Measurements from ENCODE around the gene TMEM115. TPM values are rescaled to one million over a fixed set of nuclear protein-coding genes. Genes with fewer than 3 reads are reported as not detected.

The TMEM115 gene
- total and polyA plus RNA-seq, 7 donors, result 20.4 to 49.6 (median 29.1) TPM

DNA sequence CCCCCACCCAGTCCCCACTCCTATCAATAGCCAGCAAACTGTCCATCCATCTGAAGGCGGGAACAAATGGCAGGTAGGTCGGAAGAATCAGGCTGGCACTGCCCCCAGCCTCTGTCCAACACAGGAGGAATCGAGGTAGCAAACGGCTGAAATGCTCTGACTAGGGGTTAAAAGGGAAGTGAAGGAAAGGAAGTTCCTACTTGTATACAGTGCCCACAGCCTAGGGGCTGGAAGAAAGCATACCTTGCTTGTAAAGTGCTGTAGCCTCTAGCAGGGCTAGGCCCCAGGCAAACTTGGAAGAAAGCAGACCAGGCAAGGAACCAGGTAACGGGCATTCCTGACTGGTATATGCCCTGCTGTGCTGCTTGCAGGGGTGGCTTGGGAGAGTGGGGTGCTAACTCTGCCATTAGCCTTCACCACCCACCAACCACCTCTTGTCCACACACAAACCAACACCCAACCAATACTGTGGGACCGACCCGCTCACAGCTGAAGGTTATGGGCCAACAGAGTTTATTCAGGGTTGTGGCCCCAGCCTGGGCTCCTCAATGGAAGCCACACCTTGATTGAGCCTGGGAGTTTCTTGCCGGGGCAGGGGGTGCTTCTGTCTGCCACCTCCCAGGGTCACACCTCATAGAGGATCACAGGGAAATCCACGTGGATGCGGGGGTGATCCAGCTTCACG lies 33.7 kb downstream of the TMEM115 start:
- no peak overlapping the region for H3K4me3 ChIP-seq
- intact Hi-C loops (cut with DNase I), result loop anchor here in 1 of 2 donors (5.0 kb wide), 1 partner anchor 63 kb away; no protein-coding TSS in a partner anchor
- DNase-seq (peak; percentile 7 to 48), ATAC-seq (no peak)
- H3K4me1 ChIP-seq, result peaks cover 31% of the 10 kb centered on the region
- H3K9me3 ChIP-seq, result no peaks in the 10 kb centered on the region
- H3K27me3 ChIP-seq (ENCODE audit: insufficient read depth in 3 of 3, low read length in 2 of 3), result no peaks in the 10 kb centered on the region
- 82 to 89% (median 84%) methylated on average over 11 of the region's 11 CpGs for WGBS, 3 donors
- no peak overlapping the region for H3K27ac ChIP-seq
- TF ChIP-seq, protein P1, sequence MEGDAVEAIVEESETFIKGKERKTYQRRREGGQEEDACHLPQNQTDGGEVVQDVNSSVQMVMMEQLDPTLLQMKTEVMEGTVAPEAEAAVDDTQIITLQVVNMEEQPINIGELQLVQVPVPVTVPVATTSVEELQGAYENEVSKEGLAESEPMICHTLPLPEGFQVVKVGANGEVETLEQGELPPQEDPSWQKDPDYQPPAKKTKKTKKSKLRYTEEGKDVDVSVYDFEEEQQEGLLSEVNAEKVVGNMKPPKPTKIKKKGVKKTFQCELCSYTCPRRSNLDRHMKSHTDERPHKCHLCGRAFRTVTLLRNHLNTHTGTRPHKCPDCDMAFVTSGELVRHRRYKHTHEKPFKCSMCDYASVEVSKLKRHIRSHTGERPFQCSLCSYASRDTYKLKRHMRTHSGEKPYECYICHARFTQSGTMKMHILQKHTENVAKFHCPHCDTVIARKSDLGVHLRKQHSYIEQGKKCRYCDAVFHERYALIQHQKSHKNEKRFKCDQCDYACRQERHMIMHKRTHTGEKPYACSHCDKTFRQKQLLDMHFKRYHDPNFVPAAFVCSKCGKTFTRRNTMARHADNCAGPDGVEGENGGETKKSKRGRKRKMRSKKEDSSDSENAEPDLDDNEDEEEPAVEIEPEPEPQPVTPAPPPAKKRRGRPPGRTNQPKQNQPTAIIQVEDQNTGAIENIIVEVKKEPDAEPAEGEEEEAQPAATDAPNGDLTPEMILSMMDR (IDR thresholded peaks at IDR 0.05), result no peak
- H3K36me3 ChIP-seq (ENCODE audit: insufficient read depth in 1 of 2, low read depth in 1 of 2), result peaks cover 0 to 40% of the 10 kb centered on the region in 2 donors

DNA sequence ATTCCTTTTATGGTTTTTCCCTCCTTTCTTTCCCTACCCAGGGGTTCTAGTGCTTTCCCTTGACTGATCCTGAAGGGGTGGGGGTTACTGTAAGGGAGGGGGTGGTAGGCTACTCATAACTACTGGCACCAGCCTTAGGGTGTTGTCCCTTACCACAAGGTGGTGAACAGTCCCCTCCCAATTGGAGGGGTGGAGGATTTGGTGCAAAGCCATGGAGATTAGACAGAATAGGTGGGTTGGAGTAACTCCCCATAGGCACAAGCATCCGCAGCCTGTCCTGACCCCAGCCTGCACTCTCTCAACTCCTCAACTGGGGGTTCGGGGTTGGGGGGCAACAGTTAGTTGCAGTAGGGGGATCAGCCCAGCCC lies 34.2 kb downstream of the TMEM115 start:
- Histone ChIP-seq H3K4me3 (no peak overlapping the region), H3K9me3 (no peaks in the 10 kb centered on the region), H3K36me3 (ENCODE audit: insufficient read depth in 1 of 2, low read depth in 1 of 2) (peaks cover 0 to 35% of the 10 kb centered on the region in 2 donors), H3K27ac (no peak overlapping the region), H3K4me1 (peaks cover 35% of the 10 kb centered on the region), H3K27me3 (ENCODE audit: insufficient read depth in 3 of 3, low read length in 2 of 3) (no peaks in the 10 kb centered on the region)
- intact Hi-C loops (cut with DNase I), result loop anchor here in 1 of 2 donors (5.0 kb wide), 1 partner anchor 63 kb away; no protein-coding TSS in a partner anchor
- WGBS, 3 donors, result 77 to 100% (median 85%) methylated on average over 2 of the region's 2 CpGs
- DNase-seq, result no peak
- no peak for ATAC-seq
- TF ChIP-seq, protein P1 (IDR thresholded peaks at IDR 0.05), result no peak

DNA sequence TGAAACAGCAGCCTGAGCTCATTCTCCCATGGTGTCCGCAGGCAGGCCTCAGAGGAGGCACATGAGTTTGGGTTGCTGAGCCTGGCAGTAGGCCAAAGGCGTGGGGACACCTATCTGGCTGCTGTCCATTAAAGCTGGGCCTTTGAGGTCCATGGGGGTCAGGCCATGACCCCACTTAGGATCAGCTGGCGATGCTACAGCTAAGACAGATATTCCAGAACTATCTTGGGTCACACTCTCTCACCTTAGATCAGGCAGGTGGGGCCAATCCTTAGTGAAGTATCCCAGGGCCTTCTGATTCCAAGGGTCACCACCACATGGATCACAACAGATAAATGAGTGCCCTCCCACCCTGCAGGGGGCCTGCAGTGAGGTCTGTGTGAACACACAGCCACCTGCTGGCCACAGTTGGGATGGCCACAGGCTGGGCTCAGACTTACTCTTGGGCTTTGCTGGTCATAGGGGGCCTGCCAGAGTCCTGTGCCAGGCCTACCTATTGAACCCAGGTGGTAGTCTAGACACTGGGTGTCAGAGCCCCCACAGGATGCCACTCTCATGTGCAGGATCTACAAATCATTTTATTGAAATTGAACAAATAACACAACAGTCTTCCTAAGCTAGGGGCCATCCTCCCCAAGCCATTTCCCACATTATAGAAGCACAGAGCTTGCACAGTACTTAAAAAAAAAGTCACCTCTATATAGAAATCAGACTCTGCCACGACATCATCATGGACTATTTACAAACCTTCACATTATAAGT lies 34.8 kb downstream of the TMEM115 start:
- no peaks in the 10 kb centered on the region for H3K9me3 ChIP-seq
- H3K4me1 ChIP-seq, result peaks cover 40% of the 10 kb centered on the region
- peak overlapping the region; percentile 93 for H3K27ac ChIP-seq
- intact Hi-C loops (cut with DNase I), result loop anchor here in 1 of 2 donors (5.0 kb wide), 1 partner anchor 62 kb away; no protein-coding TSS in a partner anchor
- peaks cover 0 to 33% of the 10 kb centered on the region in 2 donors for H3K36me3 ChIP-seq (ENCODE audit: insufficient read depth in 1 of 2, low read depth in 1 of 2)
- H3K27me3 ChIP-seq (ENCODE audit: insufficient read depth in 3 of 3, low read length in 2 of 3), result no peaks in the 10 kb centered on the region
- TF ChIP-seq, protein P1 (IDR thresholded peaks at IDR 0.05), result peak; percentile 85
- WGBS, 3 donors, result 29 to 47% (median 43%) methylated on average over 4 of the region's 4 CpGs
- peak overlapping the region; percentile 28 for H3K4me3 ChIP-seq
- peak in 1 of 4 donors; percentile 26 for ATAC-seq
- peak; percentile 74 to 85 for DNase-seq

DNA sequence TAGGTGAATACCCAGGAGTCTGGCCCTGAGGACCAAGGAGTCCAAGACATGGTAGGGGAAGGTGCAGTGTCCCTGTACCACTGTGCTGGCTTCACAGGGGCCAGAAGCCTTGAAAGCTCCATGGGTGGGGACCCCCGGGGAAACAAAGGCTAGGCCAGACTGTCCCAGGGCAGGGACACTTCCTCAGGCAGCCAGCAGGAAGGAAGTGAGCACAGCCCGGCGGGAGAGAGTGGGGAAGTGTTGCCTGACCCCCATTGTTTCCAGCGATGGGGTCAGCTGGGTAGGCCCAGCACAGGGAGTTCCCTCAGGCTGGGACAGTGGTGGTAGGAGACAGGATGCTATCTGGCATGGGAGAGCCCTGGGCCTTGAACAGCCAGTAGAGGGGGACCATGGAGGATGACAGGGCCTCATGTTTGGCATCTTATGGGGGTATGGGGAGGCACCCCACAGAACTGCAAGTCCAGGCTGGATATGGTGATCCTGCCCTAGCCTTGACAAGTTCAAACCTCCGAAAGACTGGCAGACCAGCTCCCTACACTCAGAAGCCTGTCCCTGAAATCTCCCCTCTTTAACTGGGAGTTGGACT lies 35.6 kb downstream of the TMEM115 start:
- no peak for ATAC-seq
- intact Hi-C loops (cut with DNase I), result no loop called here
- TF ChIP-seq, protein P1 (IDR thresholded peaks at IDR 0.05), result no peak
- Histone ChIP-seq H3K4me3 (peak overlapping the region; percentile 90), H3K9me3 (no peaks in the 10 kb centered on the region), H3K4me1 (peaks cover 45% of the 10 kb centered on the region), H3K27me3 (ENCODE audit: insufficient read depth in 3 of 3, low read length in 2 of 3) (no peaks in the 10 kb centered on the region), H3K27ac (peak overlapping the region; percentile 93), H3K36me3 (ENCODE audit: insufficient read depth in 1 of 2, low read depth in 1 of 2) (peaks cover 0 to 34% of the 10 kb centered on the region in 2 donors)
- 56 to 59% (median 58%) methylated on average over 5 of the region's 5 CpGs for WGBS, 3 donors
- peak; percentile 57 to 77 for DNase-seq

Measured in psoas muscle (tissue), 8 donors.